ENCODE measurements around the gene ASTE1. TPM values are rescaled to one million over a fixed set of nuclear protein-coding genes. Genes with fewer than 3 reads are reported as not detected.
"Not testable (repeated sequence)": the region's sequence is repeated elsewhere in the genome, so short reads cannot be mapped to it uniquely, and the experiment has no call there.

The ASTE1 gene
- total and polyA plus RNA-seq, 10 of the 15 experiments (the other 5 are each of a cell fraction or from before 2014, with no cell fraction given), result 5.1 to 12.0 (median 8.2) TPM

DNA sequence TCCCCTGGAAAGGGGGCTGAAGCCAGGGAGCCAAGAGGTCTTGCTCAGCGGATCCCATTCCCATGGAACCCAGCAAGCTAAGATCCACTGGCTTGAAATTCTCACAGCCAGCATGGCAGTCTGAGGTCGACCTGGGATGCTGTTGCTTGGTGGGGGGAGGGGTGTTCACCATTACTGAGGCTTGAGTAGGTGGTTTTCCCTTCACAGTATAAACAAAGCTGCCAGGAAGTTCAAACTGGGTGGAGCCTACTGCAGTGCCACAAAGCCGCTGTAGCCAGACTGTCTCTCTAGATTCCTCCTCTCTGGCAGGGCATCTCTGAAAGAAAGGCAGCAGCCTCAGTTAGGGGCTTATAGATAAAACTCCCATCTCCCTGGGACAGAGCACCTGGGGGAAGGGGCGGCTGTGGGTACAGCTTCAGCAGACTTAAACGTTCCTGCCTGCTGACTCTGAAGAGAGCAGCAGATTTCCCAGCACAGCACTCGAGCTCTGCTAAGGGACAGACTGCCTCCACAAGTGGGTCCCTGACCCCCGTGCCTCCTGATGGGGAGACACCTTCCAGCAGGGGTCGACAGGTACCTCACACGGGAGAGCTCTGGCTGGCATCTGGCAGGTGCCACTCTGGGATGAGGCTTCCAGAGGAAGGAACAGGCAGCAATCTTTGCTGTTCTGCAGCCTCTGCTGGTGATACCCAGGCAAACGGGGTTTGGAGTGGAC lies 15.8 kb upstream of the ASTE1 start:
- H3K27me3 ChIP-seq (replicated peaks in 1 of 2; ENCODE audit: control insufficient read depth in 2 of 2, insufficient read depth in 2 of 2, low read length in 1 of 2); intact Hi-C loops (cut with micrococcal nuclease; ENCODE audit: unreplicated experiment); H3K9ac ChIP-seq (ENCODE audit: control insufficient read depth, insufficient read depth, low read length); H4K20me1 ChIP-seq (ENCODE audit: control insufficient read depth, insufficient read depth); H3K4me1 ChIP-seq (ENCODE audit: control insufficient read depth, insufficient read depth, low read length); H3K9me3 ChIP-seq (replicated peaks; ENCODE audit: control insufficient read depth, insufficient read depth, low read length); ATAC-seq; H3K36me3 ChIP-seq (ENCODE audit: control insufficient read depth in 2 of 2, insufficient read depth in 2 of 2, low read length in 1 of 2); DNase-seq (ENCODE audit: low read depth, low spot score); H2AFZ ChIP-seq (ENCODE audit: control insufficient read depth, low read depth, low read length); H3K79me2 ChIP-seq (ENCODE audit: control insufficient read depth, insufficient read depth, low read length); H3K4me3 ChIP-seq; in situ Hi-C loops (cut with MboI); H3K27ac ChIP-seq (ENCODE audit: control insufficient read depth, insufficient read depth); FAIRE-seq; RAD21 ChIA-PET (ENCODE audit: unreplicated experiment); BruUV-seq (replicated peaks): not testable (repeated sequence)
- ChIA-PET SMC1A (ENCODE audit: uncharacterized antibody, unreplicated experiment) (interaction anchor here (1.5 kb wide), 1 partner anchor 10 kb away, joined by 3 read pairs; no protein-coding TSS in a partner anchor), POLR2A (interaction anchor here (0.7 kb wide), 1 partner anchor 18 kb away, joined by 3 read pairs; no protein-coding TSS in a partner anchor), CTCF (interaction anchor here (1.2 to 1.5 kb wide), 3 partner anchors 9 to 1137 kb away, joined by 3 read pairs; no protein-coding TSS in a partner anchor)
- 47% methylated on average over 10 of the region's 10 CpGs for WGBS (ENCODE audit: insufficient coverage, insufficient replicate concordance, low lambda C conversion rate, missing lambda C conversion rate)
- H3K4me2 ChIP-seq (ENCODE audit: control insufficient read depth, insufficient read depth), result 0 out of 2 replicates have a peak overlapping the region, but pooled peaks have one; percentile 17

GRCh38 chr3:131038326-131038725 lies 11.7 kb upstream of the ASTE1 start:
- no peaks in the 10 kb centered on the region for H4K20me1 ChIP-seq (ENCODE audit: control insufficient read depth, insufficient read depth)
- ChIA-PET SMC1A (ENCODE audit: uncharacterized antibody, unreplicated experiment) (interaction anchor here (0.7 to 1.1 kb wide), 2 partner anchors 10 to 763 kb away, joined by 3 read pairs; no protein-coding TSS in a partner anchor), RAD21 (ENCODE audit: unreplicated experiment) (no interaction called here), CTCF (no interaction called here), POLR2A (no interaction called here)
- H3K36me3 ChIP-seq (ENCODE audit: control insufficient read depth in 2 of 2, insufficient read depth in 2 of 2, low read length in 1 of 2), result no peaks in the 10 kb centered on the region
- no peaks in the 10 kb centered on the region for H3K79me2 ChIP-seq (ENCODE audit: control insufficient read depth, insufficient read depth, low read length)
- in situ Hi-C loops (cut with MboI) (no loop called here), intact Hi-C loops (cut with micrococcal nuclease; ENCODE audit: unreplicated experiment) (loop anchor here (10.0 kb wide), 2 partner anchors 506 to 676 kb away; no protein-coding TSS in a partner anchor)
- TF ChIP-seq PML (IDR thresholded peaks at IDR 0.05; ENCODE audit: low read length), result no peak
- TF ChIP-seq JUNB (IDR thresholded peaks at IDR 0.05), result peak; percentile 75
- TF ChIP-seq MTA3 (IDR thresholded peaks at IDR 0.05; ENCODE audit: borderline replicate concordance, low read length), result no peak
- TF ChIP-seq POLR2AphosphoS2 (IDR thresholded peaks at IDR 0.05; ENCODE audit: low read depth, low read length), result no peak
- no peak overlapping the region for H3K27ac ChIP-seq (ENCODE audit: control insufficient read depth, insufficient read depth)
- H3K9ac ChIP-seq (ENCODE audit: control insufficient read depth, insufficient read depth, low read length), result no peak overlapping the region
- no peak overlapping the region for H2AFZ ChIP-seq (ENCODE audit: control insufficient read depth, low read depth, low read length)
- no peak for FAIRE-seq
- no peak for DNase-seq (ENCODE audit: low read depth, low spot score)
- H3K9me3 ChIP-seq (replicated peaks; ENCODE audit: control insufficient read depth, insufficient read depth, low read length), result no peaks in the 10 kb centered on the region
- no peaks in the 10 kb centered on the region for H3K27me3 ChIP-seq (replicated peaks in 1 of 2; ENCODE audit: control insufficient read depth in 2 of 2, insufficient read depth in 2 of 2, low read length in 1 of 2)
- BruUV-seq (replicated peaks), result no TSS peak
- no peak overlapping the region for H3K4me2 ChIP-seq (ENCODE audit: control insufficient read depth, insufficient read depth)
- ATAC-seq, result no peak
- WGBS (ENCODE audit: insufficient coverage, insufficient replicate concordance, low lambda C conversion rate, missing lambda C conversion rate), result 43% methylated on average over 2 of the region's 2 CpGs
- H3K4me3 ChIP-seq, result no peak overlapping the region
- H3K4me1 ChIP-seq (ENCODE audit: control insufficient read depth, insufficient read depth, low read length), result no peaks in the 10 kb centered on the region

Measured in GM12878 (cell line).